Activated naive CD4-positive, alpha-beta T cell treated with anti-CD3 and anti-CD28 coated beads, Interleukin-2, amount 50 U/mL, for 24 hours (primary cell): Measurements from ENCODE around the gene METTL1.
"Not testable (repeated sequence)": the region's sequence is repeated elsewhere in the genome, so short reads cannot be mapped to it uniquely, and the experiment has no call there.

Source experiments
- H3K27ac Mint-ChIP-seq: one replicate; pipeline ENCODE4 v1.8.0; 2021; ENCODE audit warnings: mild to moderate bottlenecking, mixed read lengths
- H3K27me3 Mint-ChIP-seq: one replicate; pipeline ENCODE4 v1.8.0; 2021; ENCODE audit warnings: mixed read lengths
- H3K36me3 Mint-ChIP-seq: one replicate; pipeline ENCODE4 v1.8.0; 2021; ENCODE audit warnings: mixed read lengths
- H3K4me1 Mint-ChIP-seq: one replicate; pipeline ENCODE4 v1.8.0; 2021; ENCODE audit warnings: mixed read lengths
- H3K4me3 Mint-ChIP-seq: one replicate; pipeline ENCODE4 v1.8.0; 2021; ENCODE audit warnings: mild to moderate bottlenecking, mixed read lengths
- H3K9me3 Mint-ChIP-seq: one replicate; pipeline ENCODE4 v1.8.0; 2021; ENCODE audit warnings: mixed read lengths

METTL1 gene

DNA sequence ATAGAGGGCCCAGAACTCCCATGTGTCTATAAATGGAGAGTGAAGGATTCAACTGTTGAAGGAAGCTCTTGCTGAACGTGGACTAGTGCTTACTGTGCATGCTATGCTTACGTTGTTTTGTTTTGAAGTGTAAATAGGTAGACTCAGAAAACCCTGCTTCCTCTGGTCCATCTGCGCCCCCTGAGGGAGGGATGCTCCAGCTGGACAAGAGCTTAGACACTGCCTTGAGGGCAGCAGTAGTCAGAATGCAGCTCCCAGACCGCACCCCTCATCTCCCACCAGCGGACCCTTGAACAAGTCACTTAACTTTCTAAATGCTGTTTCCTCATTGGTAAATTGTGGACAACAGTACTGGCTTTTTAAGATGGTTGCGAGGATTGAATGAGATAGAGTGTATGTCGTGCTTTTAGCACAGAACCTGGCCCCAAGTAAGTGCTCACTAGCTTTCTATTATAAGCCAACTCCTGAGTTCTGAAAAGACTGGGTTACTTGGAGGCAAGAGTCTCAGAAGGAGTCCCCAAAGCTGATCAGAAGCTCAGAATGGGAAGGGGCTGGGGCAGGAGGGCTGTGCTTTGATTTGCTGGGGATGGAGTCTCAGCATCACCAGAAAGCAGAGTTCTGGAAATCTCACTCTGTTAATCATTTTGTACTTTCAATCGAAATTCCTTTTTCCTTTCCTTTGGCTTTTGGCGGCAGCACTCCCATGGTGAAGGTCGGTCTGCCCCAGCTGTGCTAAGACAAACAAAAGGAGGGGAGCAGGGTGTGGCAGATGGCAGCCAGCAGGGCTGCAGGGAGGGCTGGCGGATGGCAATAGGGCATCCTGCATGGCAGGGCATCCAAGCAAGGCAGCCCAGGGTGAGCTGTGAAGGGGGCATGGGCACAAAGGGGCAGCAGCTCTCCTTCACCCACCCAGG, 48.9 kb downstream of the METTL1 start:
- Mint-ChIP-seq H3K4me1 (peaks cover 22% of the 10 kb centered on the region), H3K27ac (peak overlapping the region; percentile 20), H3K9me3 (no peaks in the 10 kb centered on the region), H3K36me3 (peaks cover 14% of the 10 kb centered on the region), H3K27me3 (no peaks in the 10 kb centered on the region), H3K4me3 (no peak overlapping the region)

DNA sequence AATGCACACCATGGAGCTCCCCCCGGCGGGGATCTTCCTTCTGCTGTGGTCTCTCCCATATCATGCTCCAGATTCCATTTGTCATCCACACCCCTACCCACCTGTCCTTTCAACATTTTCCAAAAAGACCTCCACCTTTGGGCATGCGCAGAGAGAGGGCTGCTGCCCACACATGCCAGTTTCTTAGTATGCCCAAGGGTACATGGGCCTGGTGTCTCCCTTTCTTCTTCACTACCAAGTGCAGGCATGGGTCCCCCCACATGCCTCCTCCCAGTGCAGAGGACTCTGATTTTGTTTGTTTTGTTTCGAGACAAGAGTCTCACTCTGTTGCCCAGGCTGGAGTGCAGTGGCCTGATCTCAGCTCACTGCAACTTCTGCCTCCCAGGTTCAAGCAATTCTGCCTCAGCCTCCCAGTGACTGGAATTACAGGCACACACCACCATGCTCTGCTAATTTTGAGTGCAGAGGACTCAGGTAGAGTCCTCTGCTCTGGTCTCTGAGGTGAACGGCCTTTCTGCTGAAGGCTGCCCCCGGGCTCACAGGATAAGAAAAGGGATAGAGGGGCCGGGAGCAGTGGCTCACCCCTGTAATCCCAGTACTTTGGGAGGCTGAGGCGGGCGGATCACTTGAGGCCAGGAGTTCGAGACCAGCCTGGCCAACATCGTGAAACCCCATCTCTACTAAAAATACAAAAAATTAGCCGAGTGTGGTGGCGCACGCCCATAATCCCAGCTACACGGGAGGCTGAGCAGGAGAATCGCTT, 49.9 kb downstream of the METTL1 start:
- not testable (repeated sequence) for H3K4me3 Mint-ChIP-seq, H3K9me3 Mint-ChIP-seq, H3K27me3 Mint-ChIP-seq
- peaks cover 22% of the 10 kb centered on the region for H3K4me1 Mint-ChIP-seq
- H3K27ac Mint-ChIP-seq, result peak overlapping the region; percentile 88
- peaks cover 14% of the 10 kb centered on the region for H3K36me3 Mint-ChIP-seq

DNA sequence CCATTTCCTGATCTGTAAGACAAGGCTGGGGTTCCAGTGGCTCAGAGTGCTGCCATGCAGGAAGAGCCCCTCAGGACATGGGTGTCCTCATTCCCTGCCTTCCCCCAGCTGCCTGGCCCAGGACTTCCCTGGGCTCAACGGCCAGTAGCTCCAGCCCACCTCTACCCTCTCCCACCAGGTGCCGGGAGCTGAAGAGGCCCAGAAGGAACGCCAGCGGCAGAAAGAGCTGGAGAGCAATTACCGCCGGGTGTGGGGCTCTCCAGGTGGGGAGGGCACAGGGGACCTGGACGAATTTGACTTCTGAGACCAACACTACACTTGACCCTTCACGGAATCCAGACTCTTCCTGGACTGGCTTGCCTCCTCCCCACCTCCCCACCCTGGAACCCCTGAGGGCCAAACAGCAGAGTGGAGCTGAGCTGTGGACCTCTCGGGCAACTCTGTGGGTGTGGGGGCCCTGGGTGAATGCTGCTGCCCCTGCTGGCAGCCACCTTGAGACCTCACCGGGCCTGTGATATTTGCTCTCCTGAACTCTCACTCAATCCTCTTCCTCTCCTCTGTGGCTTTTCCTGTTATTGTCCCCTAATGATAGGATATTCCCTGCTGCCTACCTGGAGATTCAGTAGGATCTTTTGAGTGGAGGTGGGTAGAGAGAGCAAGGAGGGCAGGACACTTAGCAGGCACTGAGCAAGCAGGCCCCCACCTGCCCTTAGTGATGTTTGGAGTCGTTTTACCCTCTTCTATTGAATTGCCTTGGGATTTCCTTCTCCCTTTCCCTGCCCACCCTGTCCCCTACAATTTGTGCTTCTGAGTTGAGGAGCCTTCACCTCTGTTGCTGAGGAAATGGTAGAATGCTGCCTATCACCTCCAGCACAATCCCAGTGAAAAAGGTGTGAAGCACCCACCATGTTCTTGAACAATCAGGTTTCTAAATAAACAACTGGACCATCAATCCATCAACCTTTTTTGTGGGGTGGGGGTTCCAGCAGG, 51.0 kb downstream of the METTL1 start:
- Mint-ChIP-seq H3K27me3 (no peaks in the 10 kb centered on the region), H3K9me3 (no peaks in the 10 kb centered on the region), H3K4me1 (peaks cover 22% of the 10 kb centered on the region), H3K27ac (no peak overlapping the region), H3K4me3 (no peak overlapping the region), H3K36me3 (peaks cover 14% of the 10 kb centered on the region)

DNA sequence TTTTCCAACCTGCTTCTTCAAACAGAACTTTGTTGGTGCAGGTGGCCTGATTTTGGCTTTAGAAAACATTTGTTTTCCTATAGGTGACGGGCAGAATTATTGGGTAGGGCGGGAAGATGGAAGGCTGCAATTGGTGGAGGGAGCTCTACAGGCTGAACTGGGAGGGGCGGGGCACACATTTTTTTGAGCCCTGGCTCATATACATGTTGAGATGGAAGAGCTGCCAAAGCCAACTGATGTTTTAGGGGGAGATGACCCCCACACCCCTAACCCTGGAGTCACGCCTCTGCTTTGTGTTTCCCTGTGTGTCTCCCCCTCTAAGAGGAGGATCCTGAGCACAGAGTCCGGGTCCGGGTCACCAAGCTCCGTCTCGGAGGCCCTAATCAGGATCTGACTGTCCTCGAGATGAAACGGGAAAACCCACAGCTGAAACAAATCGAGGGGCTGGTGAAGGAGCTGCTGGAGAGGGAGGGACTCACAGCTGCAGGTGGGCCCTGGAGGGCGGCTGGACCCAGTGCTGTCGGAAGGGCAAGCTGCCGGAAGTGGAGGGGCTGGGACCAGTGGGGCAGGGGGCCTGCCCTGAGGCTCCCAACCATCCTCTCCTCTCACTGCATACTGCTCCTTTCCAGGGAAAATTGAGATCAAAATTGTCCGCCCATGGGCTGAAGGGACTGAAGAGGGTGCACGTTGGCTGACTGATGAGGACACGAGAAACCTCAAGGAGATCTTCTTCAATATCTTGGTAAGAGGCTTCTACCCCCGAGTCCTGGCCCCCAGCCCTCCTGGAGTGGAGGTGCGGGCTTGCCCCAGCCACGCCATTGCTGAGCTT, 51.9 kb downstream of the METTL1 start:
- peaks cover 19% of the 10 kb centered on the region for H3K4me1 Mint-ChIP-seq
- no peaks in the 10 kb centered on the region for H3K9me3 Mint-ChIP-seq
- peaks cover 14% of the 10 kb centered on the region for H3K36me3 Mint-ChIP-seq
- no peak overlapping the region for H3K4me3 Mint-ChIP-seq
- H3K27me3 Mint-ChIP-seq, result no peaks in the 10 kb centered on the region
- H3K27ac Mint-ChIP-seq, result no peak overlapping the region

DNA sequence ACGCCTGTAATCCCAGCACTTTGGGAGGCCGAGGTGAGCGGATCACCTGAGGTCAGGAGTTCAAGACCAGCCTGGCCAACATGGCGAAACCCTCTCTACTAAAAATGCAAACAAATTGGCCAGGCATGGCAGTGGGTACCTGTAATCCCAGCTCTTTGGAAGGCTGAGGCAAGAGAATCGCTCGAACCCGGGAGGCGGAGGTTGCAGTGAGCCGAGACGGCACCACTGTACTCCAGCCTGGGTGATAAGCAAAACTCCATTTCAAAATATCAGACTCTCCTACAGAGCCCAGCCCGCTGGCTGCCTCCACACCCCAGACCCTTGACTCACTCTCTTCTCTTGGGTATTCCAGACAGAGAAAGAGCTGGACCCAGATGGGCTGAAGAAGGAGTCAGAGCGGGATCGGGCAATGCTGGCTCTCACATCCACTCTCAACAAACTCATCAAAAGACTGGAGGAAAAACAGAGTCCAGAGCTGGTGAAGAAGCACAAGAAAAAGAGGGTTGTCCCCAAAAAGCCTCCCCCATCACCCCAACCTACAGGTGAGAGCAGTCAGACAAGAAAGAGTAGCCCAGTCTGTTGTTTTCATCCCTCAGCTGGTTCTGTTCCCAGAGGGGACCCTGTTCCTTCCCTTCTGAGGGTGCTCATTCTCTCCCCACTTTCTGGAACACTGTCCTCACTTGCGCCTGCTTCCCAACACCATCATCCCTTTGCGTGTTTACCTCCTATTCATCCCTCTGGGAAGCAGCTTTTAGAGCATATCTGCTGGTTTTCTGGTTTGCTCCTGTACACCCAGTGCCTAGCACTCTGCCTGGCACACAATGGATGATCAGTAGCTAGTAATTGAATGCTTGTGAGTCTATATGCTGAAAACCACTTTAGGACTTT, 53.0 kb downstream of the METTL1 start:
- Mint-ChIP-seq H3K36me3 (peaks cover 14% of the 10 kb centered on the region), H3K9me3 (no peaks in the 10 kb centered on the region), H3K4me3 (no peak overlapping the region), H3K27me3 (no peaks in the 10 kb centered on the region), H3K27ac (no peak overlapping the region), H3K4me1 (peaks cover 13% of the 10 kb centered on the region)
